Colonic mucosa (tissue), 4 donors: ENCODE data around the gene SLC6A13. TPM values are rescaled to one million over a fixed set of nuclear protein-coding genes. Genes with fewer than 3 reads are reported as not detected.

Experiments
- DNase-seq: peaks from one replicate; pipeline ENCODE4 v3.0.0-alpha.2; 2020
- H3K27ac ChIP-seq: fragments of 200-600 bp; one replicate; pipeline ENCODE4 v1.8.0; 2021
- H3K27me3 ChIP-seq: fragments of 200-600 bp; one replicate; pipeline ENCODE4 v1.8.0; 2021
- H3K36me3 ChIP-seq: fragments of 200-600 bp; one replicate; pipeline ENCODE4 v1.8.0; 2021
- H3K4me1 ChIP-seq: fragments of 200-600 bp; one replicate; pipeline ENCODE4 v1.8.0; 2021; ENCODE audit warnings: mild to moderate bottlenecking
- H3K4me3 ChIP-seq: fragments of 200-600 bp; one replicate; pipeline ENCODE4 v1.8.0; 2021
- H3K9ac ChIP-seq, 2 donors: one replicate each; pipeline ENCODE4 v1.7.0; 2013; ENCODE audit warnings: control low read depth in 2 of 2, low read depth in 2 of 2, low read length in 2 of 2
- H3K9me3 ChIP-seq: fragments of 200-600 bp; one replicate; pipeline ENCODE4 v1.8.0; 2021
- intact Hi-C: fragments of 100-400 bp; cut with DNase I; formaldehyde crosslinking; loops from one replicate; pipeline ENCODE4 v1.14.1; 2022
- total RNA-seq, 2 donors: library from RNA; stranded (reverse); fragmentation: NEBNext Ultra II Directional in 1 of 2; extraction: Animal tissue kit (Norgen Biotek cat#: 25700) in 1 of 2; gene quantifications; one replicate each; pipeline ENCODE4 v1.2.1, GENCODE V29; 2021
- TF ChIP-seq, protein P1 (sequence below): fragments of 200-600 bp; IDR thresholded peaks from one replicate; pipeline ENCODE4 v1.8.0; 2022; ENCODE audit warnings: antibody characterized with exemption, mild to moderate bottlenecking
- donor health status: healthy.
- donor health status: DM: no; HTN: no; CAD: no.
- donor health status: DM: no; HTN: no; CAD: no.

Gene SLC6A13
- total RNA-seq, 2 donors from 2014 or later, result not detected

DNA sequence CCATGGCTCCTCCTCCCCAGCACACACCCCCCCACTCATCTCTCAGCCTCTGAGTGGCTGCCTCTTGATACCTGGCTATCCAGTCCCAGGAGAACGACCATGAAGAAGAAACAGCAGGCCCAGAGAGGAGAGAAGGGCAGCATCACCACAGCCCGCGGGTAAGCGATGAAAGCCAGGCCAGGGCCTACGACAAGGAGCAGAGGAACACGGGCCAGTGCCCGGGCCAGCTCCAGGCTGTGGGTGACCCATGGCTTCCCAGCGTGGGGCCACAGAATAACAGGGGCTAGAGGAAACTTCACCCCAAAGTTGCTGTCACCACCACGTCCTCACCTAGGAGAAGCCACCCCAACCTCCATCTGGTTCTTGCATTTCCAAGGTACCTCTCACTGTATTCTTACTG, 38.3 kb downstream of the SLC6A13 start:
- no peaks in the 10 kb centered on the region for H3K27me3 ChIP-seq
- H3K4me3 ChIP-seq, result no peak overlapping the region
- H3K9me3 ChIP-seq, result no peaks in the 10 kb centered on the region
- TF ChIP-seq, protein P1, sequence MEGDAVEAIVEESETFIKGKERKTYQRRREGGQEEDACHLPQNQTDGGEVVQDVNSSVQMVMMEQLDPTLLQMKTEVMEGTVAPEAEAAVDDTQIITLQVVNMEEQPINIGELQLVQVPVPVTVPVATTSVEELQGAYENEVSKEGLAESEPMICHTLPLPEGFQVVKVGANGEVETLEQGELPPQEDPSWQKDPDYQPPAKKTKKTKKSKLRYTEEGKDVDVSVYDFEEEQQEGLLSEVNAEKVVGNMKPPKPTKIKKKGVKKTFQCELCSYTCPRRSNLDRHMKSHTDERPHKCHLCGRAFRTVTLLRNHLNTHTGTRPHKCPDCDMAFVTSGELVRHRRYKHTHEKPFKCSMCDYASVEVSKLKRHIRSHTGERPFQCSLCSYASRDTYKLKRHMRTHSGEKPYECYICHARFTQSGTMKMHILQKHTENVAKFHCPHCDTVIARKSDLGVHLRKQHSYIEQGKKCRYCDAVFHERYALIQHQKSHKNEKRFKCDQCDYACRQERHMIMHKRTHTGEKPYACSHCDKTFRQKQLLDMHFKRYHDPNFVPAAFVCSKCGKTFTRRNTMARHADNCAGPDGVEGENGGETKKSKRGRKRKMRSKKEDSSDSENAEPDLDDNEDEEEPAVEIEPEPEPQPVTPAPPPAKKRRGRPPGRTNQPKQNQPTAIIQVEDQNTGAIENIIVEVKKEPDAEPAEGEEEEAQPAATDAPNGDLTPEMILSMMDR, result no peak
- no peaks in the 10 kb centered on the region for H3K36me3 ChIP-seq
- DNase-seq, result no peak
- no peaks in the 10 kb centered on the region for H3K4me1 ChIP-seq
- H3K9ac ChIP-seq, result no peak overlapping the region
- no peak overlapping the region for H3K27ac ChIP-seq
- intact Hi-C loops, result no loop called here

DNA sequence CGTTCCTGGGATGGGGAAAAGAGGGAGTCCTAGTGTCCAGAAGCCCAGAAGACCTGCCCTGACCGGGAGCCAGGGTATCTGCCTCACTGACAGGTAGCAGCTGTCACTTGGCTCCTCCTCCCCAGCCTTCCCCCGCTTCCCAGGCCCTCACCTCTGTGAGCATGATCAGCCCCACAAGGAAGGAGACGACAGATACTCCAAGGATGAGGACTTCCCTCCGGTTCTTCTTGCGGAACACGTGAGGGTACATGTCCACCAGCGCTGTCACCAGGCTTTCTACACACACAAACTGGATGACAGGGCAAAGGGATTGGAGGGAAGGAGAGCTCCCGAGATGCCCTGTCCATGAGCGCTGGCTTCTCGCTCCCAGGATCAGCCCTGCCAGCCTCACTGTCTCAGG, 38.8 kb downstream of the SLC6A13 start:
- TF ChIP-seq, protein P1, result no peak
- H3K4me3 ChIP-seq, result no peak overlapping the region
- no peaks in the 10 kb centered on the region for H3K36me3 ChIP-seq
- no peaks in the 10 kb centered on the region for H3K9me3 ChIP-seq
- H3K27me3 ChIP-seq, result no peaks in the 10 kb centered on the region
- H3K4me1 ChIP-seq, result no peaks in the 10 kb centered on the region
- DNase-seq, result no peak
- intact Hi-C loops, result no loop called here
- H3K9ac ChIP-seq, result no peak overlapping the region
- H3K27ac ChIP-seq, result no peak overlapping the region

DNA sequence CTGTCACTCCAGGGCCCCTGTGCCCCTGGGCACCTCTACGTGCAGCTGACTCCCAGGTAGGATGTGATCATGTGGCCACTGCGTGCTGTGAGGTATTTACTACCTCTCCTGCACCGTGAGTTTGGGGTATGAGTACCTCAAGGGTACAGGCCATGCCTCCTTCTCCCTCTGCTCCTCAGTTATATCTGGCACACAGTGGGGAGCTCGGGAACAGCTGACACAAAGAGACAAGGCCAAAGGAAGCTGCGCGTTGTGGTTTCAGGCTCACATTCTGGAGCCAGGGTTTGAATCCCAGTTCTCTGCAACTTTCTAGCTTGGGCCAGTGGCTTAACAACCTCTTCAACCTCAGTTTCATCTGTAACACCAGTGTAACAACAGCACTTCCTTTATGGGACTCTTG, 40.9 kb downstream of the SLC6A13 start:
- Histone ChIP-seq H3K9ac (no peak overlapping the region), H3K4me3 (no peak overlapping the region), H3K36me3 (no peaks in the 10 kb centered on the region), H3K27ac (no peak overlapping the region), H3K9me3 (no peaks in the 10 kb centered on the region), H3K27me3 (no peaks in the 10 kb centered on the region), H3K4me1 (no peaks in the 10 kb centered on the region)
- TF ChIP-seq, protein P1, result no peak
- intact Hi-C loops, result no loop called here
- DNase-seq, result no peak

DNA sequence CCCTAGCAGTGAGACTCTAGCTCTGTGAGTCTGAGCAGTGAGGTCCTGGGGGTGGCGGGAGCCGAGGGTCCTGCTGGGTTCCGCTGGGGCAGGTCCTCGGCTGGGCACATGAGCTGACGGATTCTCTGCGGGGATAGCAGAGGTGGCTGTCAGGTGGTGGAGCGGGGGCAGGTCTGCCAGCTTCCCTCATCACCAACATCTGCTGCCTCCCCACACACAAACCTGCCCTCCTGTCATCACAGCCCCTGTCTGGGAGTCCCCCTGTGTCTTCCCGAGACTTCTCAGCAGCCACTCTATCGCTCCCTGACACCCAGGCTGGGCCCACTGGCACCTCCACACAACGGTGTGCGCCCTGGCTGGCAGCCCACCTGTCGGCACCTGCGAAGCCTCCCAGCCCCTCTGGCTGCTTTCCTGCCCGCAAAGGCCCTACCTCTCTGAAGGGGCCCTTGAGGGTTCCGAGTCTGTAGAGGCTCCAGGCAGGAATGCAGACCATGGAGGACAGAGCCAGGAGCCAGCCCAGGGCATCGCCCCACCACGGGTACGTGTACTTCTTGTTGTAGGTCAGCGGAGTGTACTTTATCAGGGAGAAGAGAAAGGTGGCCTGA, 41.6 kb downstream of the SLC6A13 start:
- no peaks in the 10 kb centered on the region for H3K4me1 ChIP-seq
- no peak for DNase-seq
- no peak overlapping the region for H3K9ac ChIP-seq
- no peaks in the 10 kb centered on the region for H3K27me3 ChIP-seq
- no peak overlapping the region for H3K27ac ChIP-seq
- no peaks in the 10 kb centered on the region for H3K9me3 ChIP-seq
- no peaks in the 10 kb centered on the region for H3K36me3 ChIP-seq
- no peak overlapping the region for H3K4me3 ChIP-seq
- intact Hi-C loops, result no loop called here
- TF ChIP-seq, protein P1, result no peak

DNA sequence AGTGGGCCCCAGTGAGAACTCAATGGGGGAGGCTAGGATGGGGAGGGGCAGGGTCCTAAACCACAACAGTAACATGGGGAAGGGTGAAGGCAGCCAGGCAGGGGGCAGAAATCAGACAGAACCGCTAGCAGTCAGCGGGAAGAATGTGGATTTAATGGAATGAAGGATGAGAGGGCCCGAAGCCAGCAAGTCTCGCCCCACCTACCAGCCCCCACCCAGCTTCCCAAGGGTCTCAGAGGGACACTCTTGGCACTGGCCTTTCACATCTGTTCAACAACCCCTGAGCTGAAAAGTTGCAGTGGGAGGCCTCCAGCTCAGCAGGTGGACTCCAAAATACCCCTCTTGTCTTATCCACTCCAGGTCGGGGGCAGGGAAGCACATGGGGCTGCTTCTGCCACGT, 42.1 kb downstream of the SLC6A13 start:
- Histone ChIP-seq H3K9ac (no peak overlapping the region), H3K4me3 (no peak overlapping the region), H3K27ac (no peak overlapping the region), H3K4me1 (no peaks in the 10 kb centered on the region), H3K9me3 (no peaks in the 10 kb centered on the region), H3K27me3 (no peaks in the 10 kb centered on the region), H3K36me3 (no peaks in the 10 kb centered on the region)
- TF ChIP-seq, protein P1, result no peak
- DNase-seq, result no peak
- intact Hi-C loops, result no loop called here
